Neuron (in vitro differentiated cells): ENCODE measurements around the gene FAM163A.
"Not testable (repeated sequence)": the region's sequence is repeated elsewhere in the genome, so short reads cannot be mapped to it uniquely, and the experiment has no call there.

ENCODE experiments used
- H2AFZ ChIP-seq: one replicate; pipeline ENCODE4 v1.6.1; 2013; ENCODE audit warnings: low read depth, mild to moderate bottlenecking, inconsistent platforms, low read length, moderate library complexity
- H3K27me3 ChIP-seq: one replicate; pipeline ENCODE4 v1.6.1; 2013; ENCODE audit warnings: low read length; ENCODE audit not compliant: insufficient read depth
- H3K36me3 ChIP-seq: one replicate; pipeline ENCODE4 v1.6.1; 2013; ENCODE audit warnings: low read length; ENCODE audit not compliant: insufficient read depth
- H3K4me1 ChIP-seq: one replicate; pipeline ENCODE4 v1.6.1; 2013; ENCODE audit warnings: low read length; ENCODE audit not compliant: insufficient read depth
- H3K4me3 ChIP-seq: 2 replicates; pipeline ENCODE4 v1.5.1; 2013; ENCODE audit warnings: mild to moderate bottlenecking, low read length, moderate library complexity
- H3K9me3 ChIP-seq: one replicate; pipeline ENCODE4 v1.6.1; 2013; ENCODE audit warnings: low read length

Gene FAM163A

GRCh38 chr1:179826626-179827280 lies 83.7 kb downstream of the FAM163A start:
- no peak overlapping the region for H3K4me3 ChIP-seq
- H3K4me1 ChIP-seq, result no peaks in the 10 kb centered on the region
- H3K36me3 ChIP-seq, result no peaks in the 10 kb centered on the region
- no peaks in the 10 kb centered on the region for H3K9me3 ChIP-seq
- no peak overlapping the region for H2AFZ ChIP-seq
- H3K27me3 ChIP-seq, result no peaks in the 10 kb centered on the region

- Histone ChIP-seq H3K27me3 (no peaks in the 10 kb centered on the region), H3K36me3 (no peaks in the 10 kb centered on the region), H3K4me3 (no peak overlapping the region), H3K4me1 (no peaks in the 10 kb centered on the region), H2AFZ (no peak overlapping the region), H3K9me3 (no peaks in the 10 kb centered on the region)
These were observed 85.5 kb downstream of the FAM163A start for GRCh38 chr1:179828554-179829110.

GRCh38 chr1:179831225-179831624 lies 88.1 kb downstream of the FAM163A start:
- Histone ChIP-seq H3K9me3 (no peaks in the 10 kb centered on the region), H3K4me3 (no peak overlapping the region), H3K36me3 (no peaks in the 10 kb centered on the region), H2AFZ (no peak overlapping the region), H3K27me3 (no peaks in the 10 kb centered on the region), H3K4me1 (no peaks in the 10 kb centered on the region)

GRCh38 chr1:179831852-179832699 lies 89.0 kb downstream of the FAM163A start:
- H3K36me3 ChIP-seq, result no peaks in the 10 kb centered on the region
- H3K4me1 ChIP-seq, result no peaks in the 10 kb centered on the region
- no peak overlapping the region for H2AFZ ChIP-seq
- H3K4me3 ChIP-seq, result no peak overlapping the region
- no peaks in the 10 kb centered on the region for H3K9me3 ChIP-seq
- no peaks in the 10 kb centered on the region for H3K27me3 ChIP-seq

GRCh38 chr1:179836686-179837445 lies 93.8 kb downstream of the FAM163A start:
- H3K27me3 ChIP-seq, H2AFZ ChIP-seq, H3K4me1 ChIP-seq, H3K4me3 ChIP-seq, H3K36me3 ChIP-seq, H3K9me3 ChIP-seq: not testable (repeated sequence)

GRCh38 chr1:179840107-179840506 lies 97.0 kb downstream of the FAM163A start:
- Histone ChIP-seq H2AFZ (no peak overlapping the region), H3K36me3 (peaks cover 10% of the 10 kb centered on the region), H3K4me3 (no peak overlapping the region), H3K27me3 (no peaks in the 10 kb centered on the region), H3K4me1 (no peaks in the 10 kb centered on the region), H3K9me3 (no peaks in the 10 kb centered on the region)

- no peaks in the 10 kb centered on the region for H3K9me3 ChIP-seq
- no peaks in the 10 kb centered on the region for H3K27me3 ChIP-seq
- no peaks in the 10 kb centered on the region for H3K4me1 ChIP-seq
- no peak overlapping the region for H2AFZ ChIP-seq
- H3K36me3 ChIP-seq, result peaks cover 60% of the 10 kb centered on the region
- no peak overlapping the region for H3K4me3 ChIP-seq
These were observed 105.1 kb downstream of the FAM163A start for GRCh38 chr1:179848233-179848632.

- no peaks in the 10 kb centered on the region for H3K27me3 ChIP-seq
- no peaks in the 10 kb centered on the region for H3K9me3 ChIP-seq
- H2AFZ ChIP-seq, result no peak overlapping the region
- H3K4me1 ChIP-seq, result peaks cover 3% of the 10 kb centered on the region
- peaks cover 42% of the 10 kb centered on the region for H3K36me3 ChIP-seq
- no peak overlapping the region for H3K4me3 ChIP-seq
These were observed 110.0 kb downstream of the FAM163A start for GRCh38 chr1:179853102-179853501.

- H3K27me3 ChIP-seq, H3K4me3 ChIP-seq, H2AFZ ChIP-seq, H3K9me3 ChIP-seq: not testable (repeated sequence)
- peaks cover 22% of the 10 kb centered on the region for H3K36me3 ChIP-seq
- H3K4me1 ChIP-seq, result peaks cover 25% of the 10 kb centered on the region
These were observed 112.7 kb downstream of the FAM163A start for GRCh38 chr1:179855831-179856230.

- H3K4me1 ChIP-seq, result peaks cover 27% of the 10 kb centered on the region
- H3K4me3 ChIP-seq, result no peak overlapping the region
- no peaks in the 10 kb centered on the region for H3K27me3 ChIP-seq
- H3K9me3 ChIP-seq, result no peaks in the 10 kb centered on the region
- no peak overlapping the region for H2AFZ ChIP-seq
- H3K36me3 ChIP-seq, result peaks cover 18% of the 10 kb centered on the region
These were observed 113.2 kb downstream of the FAM163A start for GRCh38 chr1:179856296-179856695.

- no peak overlapping the region for H3K4me3 ChIP-seq
- H3K27me3 ChIP-seq, result no peaks in the 10 kb centered on the region
- peaks cover 14% of the 10 kb centered on the region for H3K36me3 ChIP-seq
- H2AFZ ChIP-seq, result no peak overlapping the region
- H3K4me1 ChIP-seq, result peaks cover 27% of the 10 kb centered on the region
- no peaks in the 10 kb centered on the region for H3K9me3 ChIP-seq
These were observed 113.9 kb downstream of the FAM163A start for GRCh38 chr1:179857009-179857408.

- peaks cover 33% of the 10 kb centered on the region for H3K36me3 ChIP-seq
- H3K4me1 ChIP-seq, result peaks cover 27% of the 10 kb centered on the region
- no peaks in the 10 kb centered on the region for H3K9me3 ChIP-seq
- no peaks in the 10 kb centered on the region for H3K27me3 ChIP-seq
- H3K4me3 ChIP-seq, result no peak overlapping the region
- no peak overlapping the region for H2AFZ ChIP-seq
These were observed 117.6 kb downstream of the FAM163A start for GRCh38 chr1:179860652-179861051.

GRCh38 chr1:179865377-179865776 lies 122.3 kb downstream of the FAM163A start:
- no peak overlapping the region for H2AFZ ChIP-seq
- H3K27me3 ChIP-seq, result no peaks in the 10 kb centered on the region
- peaks cover 35% of the 10 kb centered on the region for H3K36me3 ChIP-seq
- peaks cover 6% of the 10 kb centered on the region for H3K4me1 ChIP-seq
- no peak overlapping the region for H3K4me3 ChIP-seq
- H3K9me3 ChIP-seq, result no peaks in the 10 kb centered on the region
